Measurements from ENCODE around the gene LMNTD1.

DNA sequence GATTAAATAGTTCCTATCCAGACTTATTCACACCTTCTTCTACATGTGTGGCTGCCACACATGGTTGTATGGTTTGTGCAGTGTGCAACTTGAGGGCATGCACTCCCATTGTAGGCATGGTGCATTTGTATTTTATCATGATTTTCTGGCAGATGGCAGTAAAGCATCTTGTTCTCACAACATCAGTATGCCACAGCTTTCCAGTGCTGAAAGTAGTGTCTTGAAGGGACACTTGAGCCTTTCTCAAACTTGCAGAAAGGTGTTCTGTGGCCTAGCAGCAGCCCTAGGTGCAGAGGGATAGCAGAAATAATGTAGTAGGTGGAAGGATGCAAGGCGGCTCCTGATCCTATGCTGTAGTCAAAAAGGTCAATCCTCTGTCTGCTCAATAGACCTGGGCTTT, 72.9 kb downstream of the LMNTD1 start:
- TF ChIP-seq TAF1 (IDR thresholded peaks at IDR 0.05; ENCODE audit: low read depth) (no peak), FOXM1 (IDR thresholded peaks at IDR 0.05; ENCODE audit: borderline replicate concordance, low read depth) (no peak), TEAD4 (IDR thresholded peaks at IDR 0.05) (no peak), RAD21 (IDR thresholded peaks at IDR 0.05; ENCODE audit: low read depth) (no peak)
- TF ChIP-seq, protein P1, sequence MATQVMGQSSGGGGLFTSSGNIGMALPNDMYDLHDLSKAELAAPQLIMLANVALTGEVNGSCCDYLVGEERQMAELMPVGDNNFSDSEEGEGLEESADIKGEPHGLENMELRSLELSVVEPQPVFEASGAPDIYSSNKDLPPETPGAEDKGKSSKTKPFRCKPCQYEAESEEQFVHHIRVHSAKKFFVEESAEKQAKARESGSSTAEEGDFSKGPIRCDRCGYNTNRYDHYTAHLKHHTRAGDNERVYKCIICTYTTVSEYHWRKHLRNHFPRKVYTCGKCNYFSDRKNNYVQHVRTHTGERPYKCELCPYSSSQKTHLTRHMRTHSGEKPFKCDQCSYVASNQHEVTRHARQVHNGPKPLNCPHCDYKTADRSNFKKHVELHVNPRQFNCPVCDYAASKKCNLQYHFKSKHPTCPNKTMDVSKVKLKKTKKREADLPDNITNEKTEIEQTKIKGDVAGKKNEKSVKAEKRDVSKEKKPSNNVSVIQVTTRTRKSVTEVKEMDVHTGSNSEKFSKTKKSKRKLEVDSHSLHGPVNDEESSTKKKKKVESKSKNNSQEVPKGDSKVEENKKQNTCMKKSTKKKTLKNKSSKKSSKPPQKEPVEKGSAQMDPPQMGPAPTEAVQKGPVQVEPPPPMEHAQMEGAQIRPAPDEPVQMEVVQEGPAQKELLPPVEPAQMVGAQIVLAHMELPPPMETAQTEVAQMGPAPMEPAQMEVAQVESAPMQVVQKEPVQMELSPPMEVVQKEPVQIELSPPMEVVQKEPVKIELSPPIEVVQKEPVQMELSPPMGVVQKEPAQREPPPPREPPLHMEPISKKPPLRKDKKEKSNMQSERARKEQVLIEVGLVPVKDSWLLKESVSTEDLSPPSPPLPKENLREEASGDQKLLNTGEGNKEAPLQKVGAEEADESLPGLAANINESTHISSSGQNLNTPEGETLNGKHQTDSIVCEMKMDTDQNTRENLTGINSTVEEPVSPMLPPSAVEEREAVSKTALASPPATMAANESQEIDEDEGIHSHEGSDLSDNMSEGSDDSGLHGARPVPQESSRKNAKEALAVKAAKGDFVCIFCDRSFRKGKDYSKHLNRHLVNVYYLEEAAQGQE (IDR thresholded peaks at IDR 0.05; ENCODE audit: low read depth): no peak
